ENCODE measurements around the gene ARHGAP22. TPM values are rescaled to one million over a fixed set of nuclear protein-coding genes. Genes with fewer than 3 reads are reported as not detected.

ARHGAP22 gene
- total RNA-seq, 1 donor from 2014 or later: 2.2 TPM

DNA sequence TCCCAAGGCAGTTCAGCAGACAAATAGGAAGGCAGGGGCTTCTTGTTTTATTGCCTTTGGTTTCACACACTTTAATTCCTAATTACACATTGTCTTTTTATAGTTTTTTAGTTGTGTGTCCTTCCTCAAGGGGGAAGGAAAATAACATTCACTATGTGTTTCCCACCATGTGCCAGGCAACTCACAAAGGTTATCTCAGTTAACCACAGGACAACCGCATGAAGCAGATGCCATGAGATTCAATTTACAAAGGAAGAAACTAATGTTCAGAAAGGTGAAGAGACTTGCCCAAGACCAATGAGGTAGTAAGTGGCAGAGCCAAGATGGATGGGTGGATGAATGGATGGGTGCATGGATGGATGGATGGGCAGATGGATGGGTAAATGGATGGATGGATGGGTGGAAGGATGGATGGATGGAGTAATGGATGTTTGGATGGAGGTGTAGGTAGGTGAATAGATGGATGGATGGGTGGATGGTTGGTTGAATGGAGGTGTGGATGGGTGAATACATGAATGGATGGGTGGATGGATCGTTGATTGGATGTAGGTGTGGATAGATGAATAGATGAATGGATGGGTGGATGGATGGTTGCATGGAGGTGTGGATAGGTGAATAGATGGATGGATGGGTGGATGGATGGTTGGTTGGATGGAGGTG lies 77.9 kb downstream of the ARHGAP22 start:
- DNase-seq: no peak

DNA sequence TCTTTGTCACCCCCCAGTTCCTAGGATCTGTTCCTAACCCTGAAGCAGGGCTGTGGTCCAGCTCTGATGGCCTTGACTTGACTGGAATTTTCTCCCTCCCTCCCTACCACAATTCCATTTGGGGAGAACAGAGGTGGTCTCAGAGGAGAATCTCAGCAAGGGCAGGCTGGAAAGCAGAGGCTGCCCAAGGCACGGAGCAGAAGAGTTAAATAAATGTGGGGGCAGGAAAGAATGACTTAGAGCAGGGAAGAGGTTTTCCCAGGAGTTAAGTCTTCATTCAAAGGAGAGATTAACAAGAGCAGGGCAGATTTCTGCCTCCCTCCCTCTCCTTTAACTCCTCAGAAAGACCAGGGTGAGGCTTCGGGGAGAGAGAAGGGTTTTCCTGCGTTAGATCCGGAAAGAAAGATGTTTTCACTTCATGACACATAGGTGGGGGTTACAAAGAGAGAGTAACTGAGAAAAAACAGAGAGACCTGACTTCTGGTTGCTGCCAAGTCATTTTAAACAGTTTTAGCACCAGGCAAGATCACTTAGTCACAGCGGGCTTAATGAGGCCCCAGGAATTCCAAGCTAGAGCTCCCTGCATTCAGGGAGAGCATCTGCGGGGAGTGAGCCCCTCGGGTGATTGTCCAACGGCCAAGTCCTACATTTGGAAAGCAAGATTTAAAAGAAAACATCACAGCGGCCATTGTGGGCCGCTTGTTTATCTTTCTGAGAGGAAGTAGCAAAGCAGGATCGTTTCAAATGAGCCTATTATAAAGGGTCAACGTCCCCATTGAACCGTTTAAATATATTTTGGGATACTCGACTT lies 78.7 kb downstream of the ARHGAP22 start:
- DNase-seq: no peak

DNA sequence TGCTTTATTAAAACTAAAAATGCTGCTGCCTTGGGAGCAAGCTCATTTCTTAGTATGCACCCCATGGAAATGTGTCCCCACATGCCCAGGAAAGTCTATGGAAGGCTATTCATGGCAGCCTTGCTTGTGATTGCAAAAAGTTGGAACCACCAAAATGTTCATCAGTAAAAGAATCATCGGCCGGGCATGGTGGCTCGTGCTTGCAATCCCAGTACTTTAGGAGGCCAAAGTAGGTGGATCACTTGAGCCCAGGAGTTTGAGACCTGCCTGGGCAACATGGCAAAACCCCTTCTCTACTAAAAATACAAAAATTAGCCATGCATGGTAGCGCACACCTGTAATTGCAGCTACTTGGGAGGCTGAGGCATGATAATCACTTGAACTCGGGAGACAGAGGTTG lies 79.8 kb downstream of the ARHGAP22 start:
- DNase-seq: no peak

DNA sequence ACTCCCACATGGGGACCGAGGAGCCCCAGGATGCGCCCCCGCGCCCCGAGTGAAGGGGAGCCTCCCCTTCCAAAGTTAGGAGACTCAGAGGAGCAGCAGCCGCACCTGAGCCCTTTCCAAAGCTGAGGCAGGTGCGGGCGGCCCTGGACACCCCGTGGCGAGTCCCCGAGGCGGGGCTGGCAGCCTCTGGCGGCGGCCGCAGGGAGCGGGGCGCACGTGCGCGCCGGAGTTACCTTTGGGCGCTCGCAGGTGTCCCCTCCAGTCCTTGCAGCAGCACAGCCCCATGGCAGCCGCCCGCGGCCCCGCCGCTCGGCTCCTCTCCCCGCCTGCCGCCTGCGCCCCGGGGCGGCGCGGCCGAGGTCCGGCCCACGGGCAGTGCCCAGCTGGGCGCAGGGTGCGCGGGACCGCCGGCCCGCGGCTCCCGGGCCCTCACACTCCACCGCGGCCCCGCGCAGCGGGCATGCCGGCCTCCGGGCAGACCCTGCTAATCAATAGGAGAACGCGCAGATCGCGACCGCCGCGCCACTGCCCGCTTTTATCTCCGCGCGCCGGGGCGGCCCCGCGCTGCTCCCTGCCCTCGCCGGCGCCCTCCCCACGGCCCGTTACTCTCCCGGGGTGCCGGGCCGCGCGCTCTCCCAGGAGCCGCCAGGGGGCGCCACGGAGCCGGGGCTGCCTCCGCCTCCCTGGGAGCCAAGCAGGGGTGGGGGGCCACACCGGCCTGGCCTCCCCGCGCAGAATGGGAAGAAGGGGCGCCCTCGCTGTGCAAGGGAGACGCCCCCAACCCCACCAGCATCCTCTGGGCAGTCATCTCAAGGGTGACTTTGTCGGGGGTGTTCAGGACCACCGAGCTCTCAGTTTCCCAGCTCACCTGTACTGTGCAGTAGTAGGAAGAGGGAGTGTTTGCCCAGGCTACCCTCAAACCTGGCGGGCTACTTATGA lies 80.8 kb downstream of the ARHGAP22 start:
- DNase-seq: no peak

DNA sequence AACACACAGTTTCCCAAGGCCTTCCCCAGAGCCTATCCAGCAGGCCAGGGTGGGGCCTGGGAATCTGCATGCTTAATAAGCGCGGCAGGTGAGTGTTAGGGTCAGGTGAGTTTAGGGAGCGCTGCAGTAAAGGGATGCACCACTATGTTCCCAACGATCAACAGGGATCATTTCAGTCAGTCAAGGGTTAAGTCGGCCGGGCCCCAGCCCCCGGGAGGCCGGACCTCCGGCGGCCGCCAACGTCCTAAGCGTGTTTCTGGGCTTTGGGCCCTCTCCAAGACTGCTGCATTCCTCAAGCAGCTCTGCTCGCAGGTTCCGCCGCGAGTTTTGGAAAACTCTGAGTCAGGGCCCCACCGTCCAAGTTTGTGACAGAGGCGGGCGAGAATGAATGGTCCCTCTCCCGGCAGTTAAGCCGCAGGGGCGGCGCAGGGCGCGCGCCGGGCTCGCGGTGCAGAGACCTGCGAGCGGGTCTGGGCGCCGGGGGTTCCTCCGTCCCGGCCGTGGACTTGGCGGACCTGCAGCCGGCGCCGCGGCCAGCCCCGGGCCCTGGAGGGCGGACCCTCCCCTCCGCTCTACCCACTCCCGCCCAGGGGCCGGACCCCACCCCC lies 81.6 kb downstream of the ARHGAP22 start:
- peak; percentile 26 for DNase-seq

DNA sequence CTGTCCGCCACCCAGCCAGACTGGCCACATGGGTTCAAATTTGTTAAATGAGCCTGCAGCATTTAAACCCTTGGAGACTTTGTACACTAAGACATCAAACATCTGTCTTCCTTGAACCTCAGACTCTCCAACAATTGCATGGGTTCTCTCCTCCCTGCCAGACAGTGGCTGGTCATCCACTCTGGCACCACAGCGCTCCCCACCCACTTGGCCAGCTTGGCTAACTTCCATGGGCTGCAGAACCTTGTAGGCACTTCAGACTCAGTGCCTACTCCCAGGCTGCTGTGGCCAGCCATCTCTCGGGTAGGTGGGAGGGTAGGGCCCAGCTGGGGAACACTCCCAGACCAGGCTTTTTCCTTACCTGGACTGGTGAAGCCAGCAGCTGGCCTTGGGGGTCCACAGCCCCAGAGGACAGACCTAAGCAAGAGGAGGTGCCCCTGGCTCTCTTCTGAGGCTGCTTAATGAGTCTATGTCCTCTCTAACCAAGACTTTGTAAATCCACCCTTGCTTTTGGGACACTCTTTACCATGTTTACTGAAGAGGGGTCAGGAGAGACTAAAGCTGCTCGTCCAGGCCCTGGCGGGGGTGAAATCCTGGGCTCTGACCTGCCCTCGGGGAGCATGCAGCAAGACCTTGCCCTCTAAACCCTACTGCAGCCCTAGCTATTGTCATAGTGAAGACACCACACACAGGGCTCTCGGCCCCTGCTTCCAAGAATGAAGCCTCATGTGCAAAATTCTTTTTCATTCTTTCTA lies 82.7 kb downstream of the ARHGAP22 start:
- no peak for DNase-seq

DNA sequence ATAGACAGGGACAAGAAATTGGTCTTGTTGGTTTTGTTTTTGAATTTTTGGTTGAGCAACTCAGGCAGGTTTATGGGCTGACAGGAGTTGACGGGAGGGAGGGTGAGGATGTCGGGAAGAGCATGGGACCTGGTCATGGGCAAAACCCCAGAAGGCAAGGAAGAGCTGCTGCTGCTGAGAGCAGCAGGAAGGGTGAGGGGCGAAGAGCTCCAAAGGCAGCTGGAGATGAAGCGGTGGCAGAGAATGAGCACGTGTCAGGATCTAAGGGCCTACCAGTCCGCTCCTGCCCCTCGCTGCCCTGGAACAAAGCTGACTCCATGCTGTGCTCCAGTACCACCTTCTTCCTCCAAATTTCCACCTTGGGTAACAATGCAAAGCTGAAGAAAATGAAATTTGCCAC lies 84.3 kb downstream of the ARHGAP22 start:
- DNase-seq: no peak

DNA sequence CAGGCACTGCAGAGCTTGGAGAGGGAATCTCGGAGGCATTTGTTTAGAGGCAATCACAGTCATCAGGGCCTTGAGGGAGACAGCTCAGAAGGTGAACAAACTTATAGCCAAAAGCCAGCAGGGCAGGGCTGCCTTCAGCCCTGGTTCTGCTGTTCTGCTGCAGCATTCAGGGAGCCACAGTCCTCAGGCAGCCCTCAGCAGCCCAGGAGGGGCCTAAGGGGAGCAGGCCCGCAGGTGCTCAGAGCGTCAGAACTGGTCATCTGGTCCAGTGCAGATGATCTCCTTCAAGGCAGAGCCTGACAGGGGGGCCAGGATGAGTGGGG lies 84.7 kb downstream of the ARHGAP22 start:
- no peak for DNase-seq

DNA sequence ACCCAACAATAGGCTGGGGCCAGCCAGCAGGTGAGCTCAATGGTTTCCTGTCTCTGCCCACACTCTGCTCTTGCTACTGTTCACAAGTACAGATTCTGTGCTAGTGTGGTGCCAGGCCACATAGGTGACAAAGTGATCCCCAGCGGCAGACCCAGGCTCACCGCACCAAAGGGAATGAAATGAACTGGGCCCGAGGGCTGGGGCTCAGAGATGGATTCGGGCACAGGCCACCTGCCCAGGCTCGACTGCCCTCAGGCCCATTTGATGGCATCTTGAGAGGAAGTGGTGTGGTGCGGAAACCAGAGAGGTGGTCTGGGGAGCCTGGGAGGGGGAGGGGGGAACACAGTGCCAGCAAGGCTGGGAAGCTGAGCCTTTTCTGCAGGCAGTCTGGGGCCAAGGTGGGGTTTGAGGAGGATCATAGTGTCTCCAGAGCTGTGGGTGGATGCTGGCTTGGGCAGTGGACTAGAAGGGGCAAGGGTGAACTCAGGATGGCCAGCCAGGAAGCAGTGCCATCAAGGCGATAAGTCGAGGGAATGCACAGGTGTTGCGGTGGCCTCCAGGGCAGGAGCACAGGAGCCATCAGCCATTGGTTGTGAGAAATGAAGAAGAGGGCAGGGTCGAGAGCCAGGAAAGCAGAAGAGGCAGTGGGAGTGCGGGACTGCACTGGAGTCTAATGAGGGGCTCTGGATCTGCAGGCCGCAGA lies 85.2 kb downstream of the ARHGAP22 start:
- DNase-seq: no peak

DNA sequence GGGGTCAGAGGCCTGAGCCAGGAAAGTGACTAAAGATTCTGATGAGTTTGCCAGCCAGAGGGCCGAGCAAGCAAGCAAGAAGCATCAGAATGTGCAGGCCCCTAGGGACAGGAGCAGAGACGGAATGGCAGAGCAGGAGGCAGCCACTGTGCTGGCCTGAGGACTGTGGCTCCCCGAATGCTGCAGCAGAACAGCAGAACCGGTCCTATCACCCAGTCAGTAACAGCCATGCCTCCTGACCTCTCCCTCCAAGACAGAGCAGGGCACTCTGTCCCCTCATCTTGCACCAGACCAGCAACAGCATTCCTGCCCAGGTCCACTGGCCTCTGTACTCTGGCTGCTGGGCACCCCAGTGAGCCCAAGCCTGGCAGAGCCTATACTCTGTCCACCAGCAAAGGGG lies 85.9 kb downstream of the ARHGAP22 start:
- DNase-seq: no peak

DNA sequence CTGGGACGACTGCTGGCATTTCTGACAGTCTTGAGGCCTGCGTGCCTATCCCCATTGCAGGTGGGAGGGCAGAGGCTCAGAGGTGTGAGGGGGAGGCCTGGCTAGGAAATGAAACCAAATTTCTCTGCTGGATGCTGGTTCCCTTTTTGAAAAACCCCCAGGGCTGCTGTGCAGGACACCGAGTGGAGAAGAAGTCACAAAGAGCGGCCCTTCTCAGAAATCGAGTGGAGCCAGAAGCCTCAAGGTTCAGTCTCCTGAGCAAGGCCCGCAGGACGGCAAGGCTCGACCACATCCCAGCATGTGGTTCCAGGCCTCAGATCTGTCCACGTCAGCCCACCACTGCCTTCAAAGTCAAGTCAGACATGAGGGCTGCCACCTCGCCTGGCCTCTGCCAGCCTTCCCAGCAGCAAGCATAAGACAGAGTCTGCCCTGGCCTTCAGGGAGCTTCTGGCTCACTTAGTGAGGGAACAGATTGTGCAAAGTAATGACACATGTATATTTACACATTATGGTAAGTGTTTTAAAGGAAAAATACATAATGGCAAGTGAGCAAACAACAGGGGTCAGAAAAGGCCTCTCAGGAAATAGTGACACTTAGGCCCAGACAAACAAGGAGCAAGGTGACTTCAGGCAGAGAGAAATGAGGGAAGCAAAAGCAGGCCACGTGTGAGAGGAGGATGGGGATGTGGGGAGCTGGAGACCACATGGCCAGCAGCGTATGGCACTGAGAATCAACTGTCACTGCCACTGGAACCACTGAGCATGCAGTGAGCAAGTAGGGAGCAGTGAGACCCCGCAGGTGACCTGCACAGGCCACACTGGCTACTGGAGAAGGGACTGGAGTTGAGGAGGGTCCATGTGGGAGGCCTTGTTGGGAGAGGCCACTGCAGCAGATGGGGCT lies 86.7 kb downstream of the ARHGAP22 start:
- DNase-seq: no peak

DNA sequence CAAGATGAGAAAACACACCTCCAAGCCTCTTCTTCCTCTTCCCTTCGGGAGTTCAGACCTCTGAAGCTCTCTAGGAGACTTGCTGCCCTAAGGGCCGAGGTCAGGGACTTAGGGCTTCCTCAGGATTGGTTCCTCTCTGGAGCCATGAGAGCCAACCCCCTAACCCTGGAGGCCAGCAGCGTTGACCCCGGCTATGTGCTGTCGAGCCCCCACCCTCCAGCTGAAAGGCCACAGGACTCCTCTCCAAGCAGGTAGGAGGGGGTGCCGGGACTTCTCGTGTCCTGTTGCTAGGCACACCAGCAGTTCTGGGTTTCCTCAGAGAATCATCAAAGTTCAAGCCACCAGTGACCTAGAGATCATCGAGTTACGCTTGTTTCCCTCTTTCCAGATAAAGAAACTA lies 87.4 kb downstream of the ARHGAP22 start:
- no peak for DNase-seq

DNA sequence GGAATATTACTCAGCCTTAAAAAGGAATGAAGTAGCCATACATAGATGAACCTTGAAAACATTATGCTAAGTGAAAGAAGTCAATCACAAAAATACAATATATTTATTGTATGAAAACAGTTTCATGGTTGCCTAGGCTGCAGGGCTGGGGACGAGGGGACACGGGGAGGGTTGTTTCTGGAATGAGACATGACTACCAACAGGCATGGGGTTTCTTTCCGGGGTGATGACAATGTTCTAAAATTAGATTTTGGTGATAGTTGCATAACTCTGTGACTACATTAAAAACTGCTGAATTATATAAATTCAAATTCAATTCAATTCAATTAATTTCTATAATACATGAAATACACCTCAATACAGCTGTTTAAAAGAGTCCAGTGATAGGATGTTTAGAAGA lies 88.0 kb downstream of the ARHGAP22 start:
- no peak for DNase-seq

DNA sequence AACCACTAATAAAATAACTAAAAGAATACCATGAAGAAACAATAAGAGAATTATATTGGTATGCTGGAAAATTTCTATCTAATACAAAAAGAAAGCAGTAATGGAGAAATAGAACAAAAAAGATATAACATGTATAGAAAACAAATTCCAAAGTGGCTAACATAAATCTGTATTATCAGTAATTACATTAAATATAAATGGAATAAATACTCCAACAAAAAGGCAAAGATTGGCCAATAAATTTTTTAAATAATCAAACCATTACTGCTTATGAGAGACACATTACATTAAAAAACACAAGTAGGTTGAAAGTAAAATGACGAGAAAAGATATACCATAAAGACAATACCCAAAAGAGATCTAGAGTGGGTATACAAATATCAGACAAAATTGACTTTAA lies 90.0 kb downstream of the ARHGAP22 start:
- no peak for DNase-seq

DNA sequence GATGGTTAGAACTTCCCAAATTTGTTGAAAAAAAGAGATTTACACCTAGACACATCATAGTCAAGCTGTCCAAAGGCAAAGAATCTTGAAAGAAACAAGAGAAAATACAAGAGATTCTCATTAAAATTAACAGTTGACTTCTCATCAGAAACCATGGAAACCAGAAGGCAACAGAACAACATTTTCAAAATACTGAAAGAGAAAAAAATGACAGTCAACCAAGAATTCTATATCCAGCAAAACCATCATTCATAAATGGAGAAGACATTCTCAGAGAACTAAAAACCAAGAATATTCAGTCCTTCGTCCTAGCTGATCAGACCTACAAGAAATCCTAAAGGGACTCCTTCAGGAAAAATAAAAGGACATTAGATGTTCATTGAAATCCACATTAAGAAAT lies 90.6 kb downstream of the ARHGAP22 start:
- no peak for DNase-seq

DNA sequence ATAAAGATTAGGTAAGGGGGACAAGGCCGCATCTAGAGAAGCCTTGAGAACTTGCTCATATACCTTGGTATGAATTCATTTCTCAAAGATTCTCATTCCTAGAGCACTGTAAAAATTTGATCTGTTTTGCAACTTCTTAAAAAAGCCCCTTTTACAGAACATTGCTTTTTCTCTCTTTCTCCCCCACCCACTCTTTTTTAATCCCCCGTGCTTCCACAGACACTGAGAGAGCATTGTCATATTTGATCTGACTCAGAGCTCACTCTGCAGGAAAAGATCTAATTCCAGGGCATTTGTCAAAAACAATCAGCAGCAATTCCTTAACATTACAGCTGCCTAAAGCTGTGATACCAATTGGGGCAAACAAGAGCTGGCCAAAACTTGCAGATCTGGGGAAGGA lies 92.0 kb downstream of the ARHGAP22 start:
- DNase-seq: no peak

DNA sequence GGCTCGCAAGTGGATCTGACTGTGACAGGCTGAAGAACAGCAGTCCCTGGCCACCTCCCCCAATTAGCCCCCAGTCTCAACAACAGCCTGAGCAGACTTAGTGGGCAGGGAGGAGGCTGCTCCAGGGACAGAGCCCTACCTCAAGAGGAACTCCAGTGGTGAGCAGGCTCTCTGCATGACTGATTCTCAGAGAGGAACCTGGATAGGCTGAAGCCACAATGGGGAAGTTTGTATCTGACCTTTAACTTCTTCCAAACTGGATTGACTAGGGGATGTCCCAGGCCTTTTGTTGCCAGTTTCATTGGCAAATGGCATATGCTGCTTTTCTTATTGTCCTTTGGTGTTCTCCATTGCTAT lies 93.0 kb downstream of the ARHGAP22 start:
- no peak for DNase-seq

DNA sequence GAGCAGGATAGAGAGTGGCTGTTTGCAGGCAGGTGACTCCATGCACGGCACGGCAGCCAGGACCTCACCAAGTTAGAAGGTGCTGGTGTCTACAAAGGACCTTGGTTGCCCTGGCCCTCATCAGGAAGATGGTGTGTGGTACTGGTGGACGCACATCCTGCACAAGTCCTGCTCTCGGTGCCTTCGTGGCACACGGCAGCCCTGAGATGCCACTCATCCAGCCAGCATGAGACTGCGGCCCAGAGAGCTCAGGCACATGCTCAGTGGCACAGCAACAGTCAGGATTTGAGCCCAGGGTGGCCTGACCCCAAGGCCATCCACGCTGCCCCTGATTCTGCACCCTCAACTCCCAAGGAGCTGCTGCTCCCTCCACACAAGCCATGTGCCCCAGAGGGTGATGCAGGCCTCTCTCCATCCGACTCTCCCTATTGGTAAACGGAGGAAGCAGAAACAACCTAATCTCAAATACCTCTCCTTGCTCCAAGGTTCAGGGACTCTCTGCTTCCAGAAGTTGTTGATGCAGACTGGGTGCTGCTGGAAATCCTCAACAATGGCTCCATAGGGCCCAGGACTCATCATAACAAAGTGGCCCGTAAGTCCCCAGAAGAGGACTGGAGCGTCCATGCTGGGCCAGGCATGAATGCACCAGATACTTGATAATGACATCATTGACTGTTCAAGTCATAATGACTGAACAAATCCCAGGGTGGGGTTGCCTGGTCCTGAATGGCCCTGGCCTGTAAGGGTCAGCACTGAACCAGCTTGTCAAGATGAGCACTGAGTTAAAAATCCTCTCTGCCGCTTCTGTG lies 93.6 kb downstream of the ARHGAP22 start:
- no peak for DNase-seq

DNA sequence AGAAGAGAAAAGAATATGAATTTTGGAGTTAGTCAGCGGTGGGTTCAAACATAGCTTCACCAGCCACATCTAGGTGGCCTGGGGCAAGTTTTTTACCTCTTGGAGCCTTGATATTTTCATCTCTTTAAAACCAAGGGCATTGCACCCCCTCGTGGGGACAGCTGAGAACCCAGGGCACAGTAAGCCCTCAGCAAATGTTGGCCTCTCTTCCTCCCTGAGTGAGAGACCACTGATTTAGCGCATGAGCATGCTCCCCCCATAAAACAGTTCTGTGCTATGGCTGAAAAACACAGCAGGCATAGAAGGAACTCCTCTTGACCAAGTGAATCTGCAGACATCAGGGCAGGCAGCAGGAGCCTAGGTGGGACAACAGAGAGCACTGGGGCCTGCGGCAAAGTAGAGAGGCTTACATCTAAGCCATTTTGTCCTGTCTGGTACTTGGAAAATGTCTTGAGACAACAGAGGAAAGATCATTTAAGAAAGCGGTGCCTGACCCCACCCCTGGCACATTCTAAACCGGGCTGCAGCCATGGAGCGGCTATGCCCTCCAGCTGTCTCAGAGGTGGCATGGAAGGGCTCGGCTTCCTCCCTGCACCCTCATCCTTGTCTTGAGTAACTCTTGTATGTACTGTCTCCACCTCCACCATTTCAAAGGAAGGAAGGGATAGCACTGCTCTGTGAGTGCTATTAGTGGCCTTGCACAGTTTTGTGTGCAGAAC lies 94.7 kb downstream of the ARHGAP22 start:
- DNase-seq: no peak
